Measurements from ENCODE around the gene TSSK3.
A peak's percentile ranks its signal among the peaks of the same experiment; 100 is the strongest.
"Not testable (repeated sequence)": the region's sequence is repeated elsewhere in the genome, so short reads cannot be mapped to it uniquely, and the experiment has no call there.

Gene TSSK3

GRCh38 chr1:32339363-32339978, 22.9 kb upstream of the TSSK3 start:
- no peak for DNase-seq

GRCh38 chr1:32341186-32341757, 21.1 kb upstream of the TSSK3 start:
- no peak for DNase-seq

GRCh38 chr1:32341971-32342370, 20.4 kb upstream of the TSSK3 start:
- DNase-seq: no peak

GRCh38 chr1:32342704-32343103, 19.6 kb upstream of the TSSK3 start:
- no peak for DNase-seq

GRCh38 chr1:32345289-32345827, 17.0 kb upstream of the TSSK3 start:
- peak; percentile 55 for DNase-seq

GRCh38 chr1:32346532-32347157, 15.7 kb upstream of the TSSK3 start:
- no peak for DNase-seq

- no peak for DNase-seq
Measured at GRCh38 chr1:32349211-32349708, 13.1 kb upstream of the TSSK3 start.

- DNase-seq: peak; percentile 83
Measured at GRCh38 chr1:32350785-32351398, 11.4 kb upstream of the TSSK3 start.

GRCh38 chr1:32351399-32352238, 10.7 kb upstream of the TSSK3 start:
- peak; percentile 98 for DNase-seq

GRCh38 chr1:32352239-32352745, 10.0 kb upstream of the TSSK3 start:
- no peak for DNase-seq

- no peak for DNase-seq
Measured at GRCh38 chr1:32352831-32353383, 9.4 kb upstream of the TSSK3 start.

GRCh38 chr1:32353431-32353830, 8.9 kb upstream of the TSSK3 start:
- DNase-seq: no peak

- no peak for DNase-seq
Measured at GRCh38 chr1:32353886-32354570, 8.3 kb upstream of the TSSK3 start.

GRCh38 chr1:32355778-32356177, 6.6 kb upstream of the TSSK3 start:
- DNase-seq: not testable (repeated sequence)

- DNase-seq: no peak
Measured at GRCh38 chr1:32356478-32356877, 5.9 kb upstream of the TSSK3 start.

GRCh38 chr1:32357614-32358013, 4.7 kb upstream of the TSSK3 start:
- no peak for DNase-seq

- no peak for DNase-seq
Measured at GRCh38 chr1:32358435-32358834, 3.9 kb upstream of the TSSK3 start.

- DNase-seq: no peak
Measured at GRCh38 chr1:32361308-32361673, 1.0 kb upstream of the TSSK3 start.

GRCh38 chr1:32361674-32362473, 465 bp upstream of the TSSK3 start:
- DNase-seq: no peak

- no peak for DNase-seq
Measured at GRCh38 chr1:32363713-32364112, 1.4 kb downstream of the TSSK3 start.

- no peak for DNase-seq
Measured at GRCh38 chr1:32364836-32365235, 2.5 kb downstream of the TSSK3 start.

All from NCI-H1092 (cell line).